Common myeloid progenitor, CD34-positive (primary cell): ENCODE data around the gene GSX2. TPM values are rescaled to one million over a fixed set of nuclear protein-coding genes. Genes with fewer than 3 reads are reported as not detected.
"Not testable (repeated sequence)": the region's sequence is repeated elsewhere in the genome, so short reads cannot be mapped to it uniquely, and the experiment has no call there.

Experiments used
- CTCF ChIA-PET: fragments of 350-600 bp; sonication (Branson Sonifier 250); formaldehyde crosslinking; loops from one replicate; lab custom pipeline; 2021; ENCODE audit warnings: antibody characterized with exemption; lab: Charles Lee
- POLR2A ChIA-PET: fragments of 350-600 bp; sonication (Branson Sonifier 250); formaldehyde crosslinking; loops from one replicate; lab custom pipeline; 2021; ENCODE audit warnings: antibody characterized with exemption; lab: Charles Lee
- DNase-seq, 3 donors: peaks; one replicate each; pipeline versions ENCODE4 v3.0.0 to v3.0.0-alpha.2; 2013
- H3K27ac ChIP-seq, 2 experiments: 1 replicate in 1 of 2; 2 replicates in 1 of 2; pipeline ENCODE4 v1.7.0; 2013; ENCODE audit warnings: inconsistent platforms in 2 of 2, low read length in 2 of 2, mild to moderate bottlenecking in 2 of 2, low read depth in 1 of 2, moderate library complexity in 1 of 2; ENCODE audit not compliant: severe bottlenecking in 2 of 2, insufficient read depth in 1 of 2, poor library complexity in 1 of 2
- H3K27me3 ChIP-seq, 5 experiments: replicated peaks in 2 of 5; 1 replicate in 3 of 5; 2 replicates in 2 of 5; pipeline versions ENCODE4 v1.6.1 to v1.7.0; 2013; ENCODE audit warnings: low read length in 4 of 5, mild to moderate bottlenecking in 2 of 5, moderate library complexity in 2 of 5, inconsistent platforms in 1 of 5; ENCODE audit not compliant: insufficient read depth in 5 of 5, control insufficient read depth in 4 of 5
- H3K36me3 ChIP-seq, 4 experiments: 1 replicate in 2 of 4; 2 replicates in 2 of 4; pipeline versions ENCODE4 v1.6.1 to v1.7.0; 2013; ENCODE audit warnings: low read length in 3 of 4, control low read depth in 1 of 4, mild to moderate bottlenecking in 1 of 4; ENCODE audit not compliant: control insufficient read depth in 4 of 4, insufficient read depth in 4 of 4
- H3K4me1 ChIP-seq, 4 experiments: 1 replicate in 3 of 4; 2 replicates in 1 of 4; pipeline versions ENCODE4 v1.6.1 to v1.7.1; 2013; ENCODE audit warnings: low read length in 3 of 4, mild to moderate bottlenecking in 3 of 4, control low read depth in 1 of 4, inconsistent platforms in 1 of 4, moderate library complexity in 1 of 4; ENCODE audit not compliant: control insufficient read depth in 4 of 4, insufficient read depth in 4 of 4; ENCODE audit errors: control extremely low read depth in 1 of 4
- H3K4me3 ChIP-seq, 7 experiments: 1 replicate in 4 of 7; 2 replicates in 3 of 7; pipeline versions ENCODE4 v1.5.1 to v1.7.0; 2013; ENCODE audit warnings: mild to moderate bottlenecking in 7 of 7, low read length in 6 of 7, moderate library complexity in 6 of 7, inconsistent platforms in 2 of 7, low read depth in 2 of 7, control low read depth in 1 of 7; ENCODE audit not compliant: insufficient read depth in 4 of 7, control insufficient read depth in 1 of 7; ENCODE audit errors: extremely low read depth in 1 of 7
- H3K9me3 ChIP-seq, 5 experiments: 1 replicate in 4 of 5; 2 replicates in 1 of 5; pipeline versions ENCODE4 v1.6.1 to v1.7.1; 2013; ENCODE audit warnings: low read length in 4 of 5, mild to moderate bottlenecking in 2 of 5, inconsistent platforms in 1 of 5, low read depth in 1 of 5, moderate library complexity in 1 of 5; ENCODE audit not compliant: control insufficient read depth in 4 of 5, insufficient read depth in 2 of 5; ENCODE audit errors: control extremely low read depth in 1 of 5
- WGBS: methylation state at CpG from one replicate; pipeline ENCODE4 v1.1.5; 2013; ENCODE audit not compliant: insufficient coverage; 5-methylcytosine and 5-hydroxymethylcytosine counted together
- polyA plus RNA-seq: library from polyadenylated mRNA; unstranded; fragments of 120-200 nt; gene quantifications from one replicate; pipeline ENCODE4 v1.2.1, GENCODE V29; 2013

GSX2 gene
- polyA plus RNA-seq: not detected

DNA sequence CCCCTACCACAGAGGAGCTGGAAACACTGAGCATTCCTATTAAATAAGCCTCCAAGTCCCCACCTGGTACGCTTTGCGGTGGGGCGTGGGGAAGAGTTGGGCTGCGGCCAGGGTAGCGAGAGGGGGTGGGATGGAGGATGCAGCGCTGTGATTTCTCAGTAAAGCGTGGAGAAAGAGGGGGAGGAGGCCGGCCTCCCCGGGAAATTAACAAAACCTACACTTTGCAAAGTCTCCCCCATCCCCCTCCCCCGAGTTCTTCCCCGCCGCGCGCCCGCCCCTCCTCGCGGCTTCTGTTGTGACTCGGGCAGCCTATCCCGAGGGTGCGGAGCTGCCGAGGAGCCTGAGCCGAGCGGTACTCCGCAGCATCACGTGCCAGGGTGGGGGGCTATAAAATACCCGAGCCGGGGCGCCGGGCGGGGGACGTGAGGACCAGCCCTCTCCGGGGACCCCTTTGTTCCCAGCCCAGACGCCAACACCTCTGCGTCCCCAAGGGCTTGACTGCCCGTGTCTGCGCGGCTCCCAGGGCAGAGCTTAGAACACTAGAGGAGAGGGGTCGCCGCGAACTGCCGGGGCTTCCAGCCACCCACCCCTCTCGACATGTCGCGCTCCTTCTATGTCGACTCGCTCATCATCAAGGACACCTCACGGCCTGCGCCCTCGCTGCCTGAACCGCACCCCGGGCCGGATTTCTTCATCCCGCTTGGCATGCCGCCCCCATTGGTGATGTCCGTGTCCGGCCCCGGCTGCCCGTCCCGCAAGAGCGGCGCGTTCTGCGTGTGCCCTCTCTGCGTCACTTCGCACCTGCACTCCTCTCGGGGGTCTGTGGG is at the start of gene GSX2:
Gene GSX2 (plus strand): TSS at position 416 of the 827 bp plus-strand sequence. CDS start 182 bp downstream, at position 598.
- 1% methylated on average over 56 of the region's 66 CpGs for WGBS
- CTCF ChIA-PET: interaction anchor here (0.9 to 2.7 kb wide), 4 partner anchors 11 to 191 kb away, joined by 3 to 9 read pairs (median 4); no protein-coding TSS in a partner anchor

DNA sequence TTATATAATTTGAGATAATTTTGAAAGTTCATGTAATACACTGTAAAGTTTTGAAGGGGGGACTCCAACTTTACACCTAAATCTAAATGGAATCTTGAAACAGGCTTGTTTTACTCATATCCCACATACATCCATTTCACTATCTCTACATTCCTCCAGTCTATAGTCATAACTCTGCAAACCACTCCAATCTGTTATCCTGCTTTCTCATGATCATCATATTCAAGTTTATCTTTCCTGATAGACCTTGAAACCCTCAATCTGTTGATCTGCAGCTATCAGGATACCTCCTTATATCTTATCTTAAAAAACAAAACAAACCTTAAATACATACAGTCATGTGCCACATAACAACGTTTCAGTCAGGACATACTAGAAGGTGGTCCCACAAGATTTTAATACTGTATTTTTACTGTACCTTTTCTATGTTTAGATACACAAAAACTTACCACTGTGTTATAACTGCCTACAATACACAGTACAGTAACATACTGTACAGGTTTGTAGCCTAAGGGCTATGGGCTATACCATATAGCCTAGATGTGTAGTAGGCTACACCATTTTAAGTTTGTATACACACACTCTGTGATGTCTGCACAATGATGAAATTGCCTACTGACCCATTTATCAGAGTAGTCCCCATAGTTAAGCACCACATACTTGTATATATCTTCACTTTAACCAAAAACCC is 49.6 kb upstream of the GSX2 start:
- peaks cover 2 to 12% (median 8%) of the 10 kb centered on the region in 4 experiments for H3K36me3 ChIP-seq

More for the DNA sequence above, at the start of gene GSX2:
- Histone ChIP-seq H3K27ac (no peak within 1 kb of the TSS), H3K4me3 (peak within 1 kb of the TSS in 4 of 7 experiments; percentile 8 to 65 (median 43)), H3K4me1 (peaks cover 0 to 37% (median 33%) of the 10 kb centered on the region in 4 experiments), H3K27me3 (peaks cover 32 to 100% (median 71%) of the 10 kb centered on the region in 5 experiments), H3K36me3 (no peaks in the 10 kb centered on the region), H3K9me3 (no peaks in the 10 kb centered on the region)
- POLR2A ChIA-PET: interaction anchor here (0.6 kb wide), 1 partner anchor 65 kb away, joined by 3 read pairs; no protein-coding TSS in a partner anchor
- no peak for DNase-seq

DNA sequence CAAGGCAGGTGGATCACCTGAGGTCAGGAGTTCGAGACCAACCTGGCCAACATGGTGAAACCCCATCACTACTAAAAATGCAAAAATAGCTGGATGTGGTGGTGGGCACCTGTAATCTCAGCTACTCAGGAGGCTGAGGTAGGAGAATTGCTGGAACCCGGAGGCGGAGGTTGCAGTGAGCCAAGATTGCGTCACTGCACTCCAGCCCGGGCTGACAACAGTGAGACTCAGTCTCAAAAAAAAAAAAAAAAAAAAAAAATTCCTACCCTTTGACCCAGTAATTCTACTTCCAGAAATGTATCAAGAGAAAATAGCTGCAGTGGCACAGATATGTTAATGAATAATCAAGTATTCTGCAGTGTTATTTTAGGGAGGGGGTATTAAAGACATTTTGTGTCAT is 46.6 kb upstream of the GSX2 start:
- DNase-seq, H3K27ac ChIP-seq, H3K27me3 ChIP-seq, H3K36me3 ChIP-seq, H3K4me3 ChIP-seq, H3K9me3 ChIP-seq: not testable (repeated sequence)
- no CpG with 5 or more reads among the region's 5 CpGs for WGBS
- ChIA-PET POLR2A (interaction anchor here (0.6 to 0.9 kb wide), 2 partner anchors 38 to 104 kb away, joined by 4 read pairs; no protein-coding TSS in a partner anchor), CTCF (interaction anchor here (2.3 kb wide), 1 partner anchor 10 kb away, joined by 12 read pairs; no protein-coding TSS in a partner anchor)
- H3K4me1 ChIP-seq: peaks cover 2 to 25% (median 17%) of the 10 kb centered on the region in 4 experiments

More for the DNA sequence above, 49.6 kb upstream of the GSX2 start:
- ChIA-PET CTCF (no interaction called here), POLR2A (no interaction called here)
- DNase-seq: no peak
- Histone ChIP-seq H3K4me1 (peaks cover 0 to 4% (median 1%) of the 10 kb centered on the region in 4 experiments), H3K27me3 (no peaks in the 10 kb centered on the region), H3K9me3 (no peaks in the 10 kb centered on the region), H3K27ac (no peak overlapping the region), H3K4me3 (no peak overlapping the region)
- no CpG with 5 or more reads among the region's 1 CpG for WGBS

DNA sequence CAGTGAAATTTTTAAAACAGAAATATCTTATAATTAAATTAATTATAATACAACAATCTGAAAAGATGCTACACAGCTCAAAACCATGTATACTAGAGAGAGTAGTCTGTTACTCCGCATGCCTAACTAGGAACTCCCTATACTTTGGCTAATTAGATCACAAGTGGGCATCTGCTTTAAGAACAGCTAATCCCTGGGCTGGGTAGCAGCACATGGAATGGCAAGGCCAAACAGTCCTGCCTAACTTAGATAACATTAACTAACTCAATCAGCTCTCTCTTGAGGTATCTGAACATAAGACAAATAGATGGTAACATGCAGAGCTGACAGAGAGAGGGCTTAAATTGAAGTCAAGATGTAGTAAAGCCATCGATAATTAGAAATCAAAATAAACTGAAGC is 45.5 kb upstream of the GSX2 start:
- ChIA-PET CTCF (interaction anchor here (0.6 to 2.3 kb wide), 3 partner anchors 8 to 88 kb away, joined by 3 to 12 read pairs (median 3); no protein-coding TSS in a partner anchor), POLR2A (no interaction called here)
- H3K9me3 ChIP-seq: no peaks in the 10 kb centered on the region
- peaks cover 0 to 2% (median 0%) of the 10 kb centered on the region in 4 experiments for H3K36me3 ChIP-seq
- no peak overlapping the region for H3K27ac ChIP-seq
- H3K4me3 ChIP-seq: no peak overlapping the region
- WGBS: 100% methylated on average over 1 of the region's 2 CpGs
- no peaks in the 10 kb centered on the region for H3K27me3 ChIP-seq
- no peak for DNase-seq
- H3K4me1 ChIP-seq: peaks cover 2 to 30% (median 18%) of the 10 kb centered on the region in 4 experiments

DNA sequence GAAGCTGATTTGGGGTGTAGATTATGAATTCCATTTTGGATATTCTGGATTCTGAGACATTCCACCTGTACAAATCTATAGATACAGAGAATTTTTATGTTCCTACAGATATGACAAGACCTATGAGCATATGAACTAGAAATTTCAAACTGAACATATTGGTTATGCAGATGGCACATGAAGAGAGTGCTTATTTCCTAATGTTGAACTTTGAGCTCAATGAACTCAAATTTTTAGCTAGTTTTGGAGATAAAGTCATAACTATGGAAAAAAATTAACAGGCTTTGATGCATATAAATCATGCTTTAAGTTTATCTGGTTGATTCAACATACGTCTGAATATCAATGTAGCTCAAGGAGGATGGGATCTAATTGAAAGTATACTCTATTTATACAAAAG is 44.5 kb upstream of the GSX2 start:
- Histone ChIP-seq H3K4me1 (peaks cover 4 to 30% (median 18%) of the 10 kb centered on the region in 4 experiments), H3K27ac (no peak overlapping the region), H3K9me3 (no peaks in the 10 kb centered on the region), H3K36me3 (peaks cover 0 to 3% (median 1%) of the 10 kb centered on the region in 4 experiments), H3K4me3 (no peak overlapping the region), H3K27me3 (no peaks in the 10 kb centered on the region)
- ChIA-PET CTCF (interaction anchor here (1.4 to 2.3 kb wide), 2 partner anchors 7 to 11 kb away, joined by 3 to 12 read pairs; no protein-coding TSS in a partner anchor), POLR2A (no interaction called here)
- no CpG with 5 or more reads among the region's 1 CpG for WGBS
- DNase-seq: no peak

DNA sequence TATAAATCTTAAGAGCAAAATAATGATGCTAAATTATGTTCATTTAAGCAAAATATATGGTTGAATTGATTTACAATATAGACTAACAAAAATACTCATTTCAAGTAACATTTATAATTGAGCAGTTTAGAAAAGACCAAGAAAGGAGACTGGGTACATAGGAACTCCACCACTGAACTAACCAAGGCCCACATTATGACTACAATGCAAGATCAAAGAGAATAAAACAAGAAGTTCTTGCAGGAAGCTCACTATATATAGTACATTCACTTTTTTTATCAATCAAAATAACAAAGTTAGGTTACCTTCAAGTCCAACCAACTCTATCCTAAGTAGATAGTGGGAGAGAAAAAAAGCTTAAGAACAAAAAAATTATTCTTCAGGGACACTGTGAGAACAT is 43.6 kb upstream of the GSX2 start:
- POLR2A ChIA-PET: no interaction called here
- Histone ChIP-seq H3K27me3 (no peaks in the 10 kb centered on the region), H3K9me3 (no peaks in the 10 kb centered on the region), H3K27ac (no peak overlapping the region), H3K4me3 (no peak overlapping the region), H3K4me1 (peaks cover 4 to 33% (median 19%) of the 10 kb centered on the region in 4 experiments), H3K36me3 (peaks cover 0 to 3% (median 1%) of the 10 kb centered on the region in 4 experiments)
- DNase-seq: no peak
- CTCF ChIA-PET: interaction anchor here (1.0 to 1.5 kb wide), 2 partner anchors 12 to 162 kb away, joined by 3 read pairs; no protein-coding TSS in a partner anchor
